Measurements from ENCODE around the gene GRIN2D.

Gene GRIN2D

GRCh38 chr19:48393559-48394330 is at the start of gene GRIN2D:
GRIN2D (plus strand) TSS chr19:48393668; CDS start chr19:48398393, 4,725 bp downstream.
- peak; percentile 66 for DNase-seq (ENCODE audit: low spot score)

GRCh38 chr19:48344892-48345291 is 48.6 kb upstream of the GRIN2D start:
- no peak for DNase-seq (ENCODE audit: low spot score)

- DNase-seq (ENCODE audit: low spot score): no peak
These were observed 47.3 kb upstream of the GRIN2D start for GRCh38 chr19:48346191-48346590.

GRCh38 chr19:48348045-48348444 is 45.4 kb upstream of the GRIN2D start:
- DNase-seq (ENCODE audit: low spot score): no peak

GRCh38 chr19:48348737-48349136 is 44.7 kb upstream of the GRIN2D start:
- DNase-seq (ENCODE audit: low spot score): no peak

GRCh38 chr19:48350856-48351255 is 42.6 kb upstream of the GRIN2D start:
- DNase-seq (ENCODE audit: low spot score): no peak

GRCh38 chr19:48351341-48351752 is 42.1 kb upstream of the GRIN2D start:
- peak; percentile 88 for DNase-seq (ENCODE audit: low spot score)

GRCh38 chr19:48353677-48354076 is 39.8 kb upstream of the GRIN2D start:
- DNase-seq (ENCODE audit: low spot score): no peak

- DNase-seq (ENCODE audit: low spot score): peak; percentile 80
These were observed 39.0 kb upstream of the GRIN2D start for GRCh38 chr19:48354332-48354992.

- DNase-seq (ENCODE audit: low spot score): no peak
These were observed 38.0 kb upstream of the GRIN2D start for GRCh38 chr19:48355365-48355954.

GRCh38 chr19:48359123-48359522 is 34.3 kb upstream of the GRIN2D start:
- no peak for DNase-seq (ENCODE audit: low spot score)

GRCh38 chr19:48361912-48362311 is 31.6 kb upstream of the GRIN2D start:
- no peak for DNase-seq (ENCODE audit: low spot score)

GRCh38 chr19:48362716-48363499 is 30.6 kb upstream of the GRIN2D start:
- DNase-seq (ENCODE audit: low spot score): peak; percentile 79

- no peak for DNase-seq (ENCODE audit: low spot score)
These were observed 30.0 kb upstream of the GRIN2D start for GRCh38 chr19:48363500-48363809.

GRCh38 chr19:48363810-48364597 is 29.5 kb upstream of the GRIN2D start, which contains the start of the genes SYNGR4 and TMEM143:
SYNGR4 (plus strand) TSS chr19:48364367; CDS start chr19:48365843, 1,476 bp downstream.
TMEM143 (minus strand) TSS chr19:48363940; CDS start chr19:48363920, 20 bp downstream.
- peak; percentile 98 for DNase-seq (ENCODE audit: low spot score)

- no peak for DNase-seq (ENCODE audit: low spot score)
These were observed 28.7 kb upstream of the GRIN2D start for GRCh38 chr19:48364598-48365348.

GRCh38 chr19:48365602-48366001 is 27.9 kb upstream of the GRIN2D start:
- no peak for DNase-seq (ENCODE audit: low spot score)

- DNase-seq (ENCODE audit: low spot score): no peak
These were observed 25.6 kb upstream of the GRIN2D start for GRCh38 chr19:48367855-48368254.

GRCh38 chr19:48368936-48369335 is 24.5 kb upstream of the GRIN2D start:
- DNase-seq (ENCODE audit: low spot score): no peak

- no peak for DNase-seq (ENCODE audit: low spot score)
These were observed 22.5 kb upstream of the GRIN2D start for GRCh38 chr19:48370955-48371354.

- DNase-seq (ENCODE audit: low spot score): no peak
These were observed 22.1 kb upstream of the GRIN2D start for GRCh38 chr19:48371367-48371766.
